ENCODE results near the gene SSBP3. TPM values are rescaled to one million over a fixed set of nuclear protein-coding genes. Genes with fewer than 3 reads are reported as not detected.

Gene SSBP3
- total and polyA plus RNA-seq, 9 of the 15 experiments (the other 6 are each of a cell fraction or from before 2014, with no cell fraction given), result 8.7 to 108 (median 33.8) TPM

DNA sequence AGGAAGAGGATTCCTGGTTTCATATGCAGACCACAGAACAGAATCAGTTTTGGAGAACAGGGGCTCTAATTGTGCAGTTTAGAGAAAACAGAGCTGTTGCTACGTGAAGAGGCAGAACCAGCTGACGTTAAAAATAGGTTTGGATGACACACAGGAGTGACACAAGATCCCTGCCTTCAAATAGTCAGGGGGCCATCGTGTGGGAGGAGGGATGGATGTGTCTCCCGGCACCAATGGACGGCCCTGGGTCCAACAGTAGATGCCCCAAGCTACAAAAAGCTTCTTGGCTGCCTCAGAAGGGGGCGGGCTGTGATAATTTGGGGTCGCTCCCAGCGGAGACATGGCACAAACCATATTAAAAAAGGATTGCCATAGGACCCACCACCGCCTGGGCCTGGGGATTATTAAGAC is 118.4 kb downstream of the SSBP3 start:
- TF ChIP-seq NR2F6 (CRISPR knock-in tag; IDR thresholded peaks at IDR 0.05), result no peak
- peak; percentile 42; the same call in 1 of the 2 replicates for TF ChIP-seq CREM (IDR thresholded peaks at IDR 0.05; ENCODE audit: low read depth)
- 0 out of 2 replicates have a peak, but pooled peaks have one; percentile 14 for TF ChIP-seq OTX1 (CRISPR knock-in tag; IDR thresholded peaks at IDR 0.05)
- BruUV-seq (replicated peaks), result no TSS peak
- H3K27ac ChIP-seq (ENCODE audit: extremely low read depth, low read depth, low read length), result peak overlapping the region; percentile 48

GRCh38 chr1:54287176-54287650 is 119.0 kb downstream of the SSBP3 start:
- H3K27ac ChIP-seq (ENCODE audit: extremely low read depth, low read depth, low read length), result peak overlapping the region; percentile 48; the same call in 2 of the 3 replicates
- peak overlapping the region; percentile 44; the same call in 1 of the 2 replicates for H3K4me2 ChIP-seq (ENCODE audit: insufficient read depth, low read length)
- 5% methylated on average over 7 of the region's 8 CpGs for WGBS (ENCODE audit: insufficient coverage, low coverage, missing lambda C conversion rate)
- ChIA-PET POLR2A (interaction anchor here (0.6 to 1.6 kb wide), 5 partner anchors 11 to 226 kb away, joined by 3 to 7 read pairs (median 3); no protein-coding TSS in a partner anchor), CTCF (ENCODE audit: low intra/inter-chr PET ratio) (no interaction called here)
- peaks cover 65 to 74% of the 10 kb centered on the region in 2 experiments for H3K4me1 ChIP-seq (replicated peaks in 1 of 2; ENCODE audit: control insufficient read depth in 2 of 2, insufficient read depth in 2 of 2, low read length in 2 of 2)
- H3K9me1 ChIP-seq (ENCODE audit: control insufficient read depth, insufficient read depth, low read length), result peaks cover 9% of the 10 kb centered on the region
- H4K20me1 ChIP-seq (replicated peaks; ENCODE audit: control insufficient read depth, insufficient read depth, low read length), result peaks cover 19% of the 10 kb centered on the region
- H3K27me3 ChIP-seq (ENCODE audit: control insufficient read depth in 2 of 2, insufficient read depth in 2 of 2, low read length in 2 of 2), result no peaks in the 10 kb centered on the region
- BruUV-seq (replicated peaks), result no TSS peak
- FAIRE-seq (peak; percentile 83), DNase-seq (ENCODE audit: extremely low read depth in 1 of 4, low spot score in 3 of 4) (peak; percentile 75 to 89 (median 78)), ATAC-seq (peak; percentile 75)
- peak overlapping the region in 1 of 2 experiments; percentile 40; a peak in 2 of 4 replicates for H3K9ac ChIP-seq (ENCODE audit: insufficient read depth in 1 of 2, low read depth in 2 of 2, low read length in 2 of 2)
- intact Hi-C loops (cut with micrococcal nuclease) (no loop called here), in situ Hi-C loops (cut with MboI) (no loop called here)
- H3K36me3 ChIP-seq (ENCODE audit: control insufficient read depth, insufficient read depth, low read length), result no peaks in the 10 kb centered on the region; the same call in 2 of the 3 replicates
- H3K79me2 ChIP-seq (ENCODE audit: control insufficient read depth, insufficient read depth, low read length), result peaks cover 94% of the 10 kb centered on the region
- no peaks in the 10 kb centered on the region for H3K9me3 ChIP-seq (replicated peaks; ENCODE audit: control insufficient read depth, insufficient read depth, low read depth, low read length)
- peak overlapping the region; percentile 37 for H2AFZ ChIP-seq (ENCODE audit: low read depth, low read length)
- H3K4me3 ChIP-seq, result no peak overlapping the region
- TF ChIP-seq POLR2AphosphoS5 (IDR thresholded peaks at IDR 0.05; ENCODE audit: control insufficient read depth, insufficient read depth, low read depth, low read length), result 0 out of 2 replicates have a peak, but pooled peaks have one; percentile 25
- no peak for TF ChIP-seq ZBTB17 (CRISPR knock-in tag; IDR thresholded peaks at IDR 0.05)
- peak; percentile 71 for TF ChIP-seq MEIS2 (IDR thresholded peaks at IDR 0.05; ENCODE audit: partially characterized antibody)
- TF ChIP-seq SP2 (IDR thresholded peaks at IDR 0.05; ENCODE audit: extremely low read depth, low read depth, low read length, poor library complexity, severe bottlenecking), result no peak
- TF ChIP-seq RNF219 (CRISPR knock-in tag; IDR thresholded peaks at IDR 0.05), result no peak
- TF ChIP-seq XRCC5 (IDR thresholded peaks at IDR 0.05; ENCODE audit: low read depth, low read length), result 0 out of 2 replicates have a peak, but pooled peaks have one; percentile 33
- TF ChIP-seq, protein P1, sequence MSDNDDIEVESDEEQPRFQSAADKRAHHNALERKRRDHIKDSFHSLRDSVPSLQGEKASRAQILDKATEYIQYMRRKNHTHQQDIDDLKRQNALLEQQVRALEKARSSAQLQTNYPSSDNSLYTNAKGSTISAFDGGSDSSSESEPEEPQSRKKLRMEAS (CRISPR knock-in tag; IDR thresholded peaks at IDR 0.05), result peak; percentile 97

More for the DNA sequence above, 118.4 kb downstream of the SSBP3 start:
- in situ Hi-C loops (cut with MboI) (no loop called here), intact Hi-C loops (cut with micrococcal nuclease) (no loop called here)
- H3K4me2 ChIP-seq (ENCODE audit: insufficient read depth, low read length), result peak overlapping the region; percentile 44; the same call in 1 of the 2 replicates
- ChIA-PET CTCF (ENCODE audit: low intra/inter-chr PET ratio) (no interaction called here), POLR2A (interaction anchor here (0.5 to 1.6 kb wide), 6 partner anchors 9 to 199 kb away, joined by 3 to 7 read pairs (median 4); no protein-coding TSS in a partner anchor)
- FAIRE-seq, result no peak
- no peak overlapping the region for H3K4me3 ChIP-seq
- peak overlapping the region in 1 of 2 experiments; percentile 11; a peak in 1 of 4 replicates for H3K9ac ChIP-seq (ENCODE audit: insufficient read depth in 1 of 2, low read depth in 2 of 2, low read length in 2 of 2)
- peaks cover 94% of the 10 kb centered on the region for H3K79me2 ChIP-seq (ENCODE audit: control insufficient read depth, insufficient read depth, low read length)
- peaks cover 25% of the 10 kb centered on the region for H4K20me1 ChIP-seq (replicated peaks; ENCODE audit: control insufficient read depth, insufficient read depth, low read length)
- H3K9me3 ChIP-seq (replicated peaks; ENCODE audit: control insufficient read depth, insufficient read depth, low read depth, low read length), result no peaks in the 10 kb centered on the region
- 74% methylated on average over 9 of the region's 9 CpGs for WGBS (ENCODE audit: insufficient coverage, low coverage, missing lambda C conversion rate)
- H3K36me3 ChIP-seq (ENCODE audit: control insufficient read depth, insufficient read depth, low read length), result no peaks in the 10 kb centered on the region; the same call in 1 of the 3 replicates
- H3K9me1 ChIP-seq (ENCODE audit: control insufficient read depth, insufficient read depth, low read length), result peaks cover 9% of the 10 kb centered on the region
- DNase-seq (ENCODE audit: extremely low read depth in 1 of 4, low spot score in 3 of 4), result peak in 1 of 4 experiments; percentile 44
- H3K4me1 ChIP-seq (replicated peaks in 1 of 2; ENCODE audit: control insufficient read depth in 2 of 2, insufficient read depth in 2 of 2, low read length in 2 of 2), result peaks cover 65 to 71% of the 10 kb centered on the region in 2 experiments
- no peaks in the 10 kb centered on the region for H3K27me3 ChIP-seq (ENCODE audit: control insufficient read depth in 2 of 2, insufficient read depth in 2 of 2, low read length in 2 of 2)
- no peak for ATAC-seq
- no peak overlapping the region for H2AFZ ChIP-seq (ENCODE audit: low read depth, low read length)
